Activated CD4-positive, alpha-beta memory T cell treated with anti-CD3 and anti-CD28 coated beads for 36 hours (primary cell): ENCODE data around the gene NAGPA. TPM values are rescaled to one million over a fixed set of nuclear protein-coding genes. Genes with fewer than 3 reads are reported as not detected.

ENCODE experiments used
- CTCF ChIA-PET: fragments of 350-600 bp; sonication (Branson Sonifier 250); formaldehyde crosslinking; loops from one replicate; lab custom pipeline; 2021; ENCODE audit warnings: antibody characterized with exemption, inconsistent platforms; lab: Charles Lee
- POLR2A ChIA-PET: fragments of 350-600 bp; sonication (Branson Sonifier 250); formaldehyde crosslinking; loops from one replicate; lab custom pipeline; 2021; ENCODE audit warnings: antibody characterized with exemption; lab: Charles Lee
- DNase-seq: peaks from one replicate; pipeline ENCODE4 v3.0.0-alpha.2; 2020
- H3K27ac Mint-ChIP-seq: one replicate; pipeline ENCODE4 v1.8.0; 2021; ENCODE audit warnings: mixed read lengths
- H3K27me3 Mint-ChIP-seq: one replicate; pipeline ENCODE4 v1.8.0; 2021; ENCODE audit warnings: mixed read lengths
- H3K36me3 Mint-ChIP-seq: one replicate; pipeline ENCODE4 v1.8.0; 2021; ENCODE audit warnings: mixed read lengths
- H3K4me1 Mint-ChIP-seq: one replicate; pipeline ENCODE4 v1.8.0; 2021; ENCODE audit warnings: low read depth, mixed read lengths
- H3K4me3 Mint-ChIP-seq: one replicate; pipeline ENCODE4 v1.8.0; 2021; ENCODE audit warnings: mild to moderate bottlenecking, mixed read lengths
- H3K9me3 Mint-ChIP-seq: one replicate; pipeline ENCODE4 v1.8.0; 2021; ENCODE audit warnings: mixed read lengths
- intact Hi-C: fragments of 100-400 bp; cut with micrococcal nuclease; formaldehyde crosslinking; loops from one replicate; pipeline ENCODE4 v1.15.1; 2023
- total RNA-seq, 2 experiments: library from RNA; stranded (reverse); gene quantifications; one replicate each; pipeline ENCODE4 v1.2.3, GENCODE V29; 2021

NAGPA gene
- total RNA-seq, 2 experiments from 2014 or later = 7.6 to 7.8 TPM

DNA sequence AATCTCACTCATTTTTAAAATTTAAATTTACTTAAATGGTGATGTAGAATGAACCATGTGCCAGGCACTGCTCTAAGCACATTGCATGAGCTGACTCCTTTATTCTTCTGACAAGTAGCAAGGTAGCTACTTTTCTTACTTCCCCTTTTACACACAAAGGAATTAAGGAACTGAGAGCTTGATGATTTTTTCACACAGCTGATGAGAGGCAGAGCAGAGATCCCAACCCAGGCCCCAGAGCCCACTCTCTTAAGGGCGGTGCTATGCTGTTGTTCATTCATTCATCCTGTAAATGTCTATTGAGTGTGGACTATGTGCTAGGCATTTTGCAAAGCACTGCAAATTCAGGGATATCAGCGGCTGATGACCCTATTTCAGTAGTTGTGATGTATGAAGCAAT, 57.7 kb downstream of the NAGPA start:
- no peak overlapping the region for H3K27ac Mint-ChIP-seq
- H3K27me3 Mint-ChIP-seq = peaks cover 10% of the 10 kb centered on the region
- H3K4me1 Mint-ChIP-seq = peaks cover 4% of the 10 kb centered on the region
- POLR2A ChIA-PET = no interaction called here
- intact Hi-C loops = no loop called here
- no peaks in the 10 kb centered on the region for H3K9me3 Mint-ChIP-seq
- H3K4me3 Mint-ChIP-seq = no peak overlapping the region
- CTCF ChIA-PET = no interaction called here
- H3K36me3 Mint-ChIP-seq = no peaks in the 10 kb centered on the region
- no peak for DNase-seq

Other genes starting within 250 kb of the NAGPA start
- not detected for gene SEPTIN12, start 245.6 kb downstream of the NAGPA start, total RNA-seq
- gene SMIM22, start 238.6 kb downstream of the NAGPA start, total RNA-seq = not detected
- 1 to 10 TPM; 6.2 to 6.3 TPM for gene ROGDI, start 231.3 kb downstream of the NAGPA start, total RNA-seq
- 10 to 100 TPM; 71.6 to 73.3 TPM for gene GLYR1, start 186.6 kb downstream of the NAGPA start, total RNA-seq
- 10 to 100 TPM; 24.4 TPM for gene UBN1, start 186.5 kb downstream of the NAGPA start, total RNA-seq
- gene PPL, start 96.8 kb downstream of the NAGPA start, total RNA-seq = under 1 TPM in 1 of 2 experiments, not detected in 1; 0.05 TPM
- under 1 TPM in 1 of 2 experiments, not detected in 1; 0.07 TPM for gene SEC14L5, start 75.6 kb downstream of the NAGPA start, total RNA-seq
- not detected for gene C16orf89, start 32.0 kb upstream of the NAGPA start, total RNA-seq
- 10 to 100 TPM; 12.8 to 14.1 TPM for gene ALG1, start 37.9 kb upstream of the NAGPA start, total RNA-seq
- gene EEF2KMT, start 63.9 kb upstream of the NAGPA start, total RNA-seq = 10 to 100 TPM; 18.4 to 18.8 TPM